ENCODE data around the gene SLC18B1. TPM values are rescaled to one million over a fixed set of nuclear protein-coding genes. Genes with fewer than 3 reads are reported as not detected.

SLC18B1 gene
- total and polyA plus RNA-seq, 2 of the 13 experiments (the other 11 are each of a cell fraction or from before 2014, with no cell fraction given), result 11.4 to 13.8 TPM

- TF ChIP-seq, protein P1, sequence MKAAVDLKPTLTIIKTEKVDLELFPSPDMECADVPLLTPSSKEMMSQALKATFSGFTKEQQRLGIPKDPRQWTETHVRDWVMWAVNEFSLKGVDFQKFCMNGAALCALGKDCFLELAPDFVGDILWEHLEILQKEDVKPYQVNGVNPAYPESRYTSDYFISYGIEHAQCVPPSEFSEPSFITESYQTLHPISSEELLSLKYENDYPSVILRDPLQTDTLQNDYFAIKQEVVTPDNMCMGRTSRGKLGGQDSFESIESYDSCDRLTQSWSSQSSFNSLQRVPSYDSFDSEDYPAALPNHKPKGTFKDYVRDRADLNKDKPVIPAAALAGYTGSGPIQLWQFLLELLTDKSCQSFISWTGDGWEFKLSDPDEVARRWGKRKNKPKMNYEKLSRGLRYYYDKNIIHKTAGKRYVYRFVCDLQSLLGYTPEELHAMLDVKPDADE (CRISPR knock-in tag; IDR thresholded peaks at IDR 0.05), result no peak
- TF ChIP-seq ZNF800 (CRISPR knock-in tag; IDR thresholded peaks at IDR 0.05) (no peak), ZNF782 (CRISPR knock-in tag; IDR thresholded peaks at IDR 0.05; ENCODE audit: borderline replicate concordance) (no peak), FOXP1 (IDR thresholded peaks at IDR 0.05) (no peak), FOXP1 (CRISPR knock-in tag; IDR thresholded peaks at IDR 0.05) (no peak), FOXJ3 (CRISPR knock-in tag; IDR thresholded peaks at IDR 0.05; ENCODE audit: borderline replicate concordance) (no peak)
- TF ChIP-seq, protein P2, sequence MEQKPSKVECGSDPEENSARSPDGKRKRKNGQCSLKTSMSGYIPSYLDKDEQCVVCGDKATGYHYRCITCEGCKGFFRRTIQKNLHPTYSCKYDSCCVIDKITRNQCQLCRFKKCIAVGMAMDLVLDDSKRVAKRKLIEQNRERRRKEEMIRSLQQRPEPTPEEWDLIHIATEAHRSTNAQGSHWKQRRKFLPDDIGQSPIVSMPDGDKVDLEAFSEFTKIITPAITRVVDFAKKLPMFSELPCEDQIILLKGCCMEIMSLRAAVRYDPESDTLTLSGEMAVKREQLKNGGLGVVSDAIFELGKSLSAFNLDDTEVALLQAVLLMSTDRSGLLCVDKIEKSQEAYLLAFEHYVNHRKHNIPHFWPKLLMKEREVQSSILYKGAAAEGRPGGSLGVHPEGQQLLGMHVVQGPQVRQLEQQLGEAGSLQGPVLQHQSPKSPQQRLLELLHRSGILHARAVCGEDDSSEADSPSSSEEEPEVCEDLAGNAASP (CRISPR knock-in tag; IDR thresholded peaks at IDR 0.05; ENCODE audit: borderline replicate concordance), result no peak
- TF ChIP-seq, protein P3, sequence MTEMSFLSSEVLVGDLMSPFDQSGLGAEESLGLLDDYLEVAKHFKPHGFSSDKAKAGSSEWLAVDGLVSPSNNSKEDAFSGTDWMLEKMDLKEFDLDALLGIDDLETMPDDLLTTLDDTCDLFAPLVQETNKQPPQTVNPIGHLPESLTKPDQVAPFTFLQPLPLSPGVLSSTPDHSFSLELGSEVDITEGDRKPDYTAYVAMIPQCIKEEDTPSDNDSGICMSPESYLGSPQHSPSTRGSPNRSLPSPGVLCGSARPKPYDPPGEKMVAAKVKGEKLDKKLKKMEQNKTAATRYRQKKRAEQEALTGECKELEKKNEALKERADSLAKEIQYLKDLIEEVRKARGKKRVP (CRISPR knock-in tag; IDR thresholded peaks at IDR 0.05), result no peak
Observed at GRCh38 chr6:132750455-132751248, 47.8 kb downstream of the SLC18B1 start (continued).

Measured in HepG2 (cell line).